ENCODE data around the gene CELSR1. TPM values are rescaled to one million over a fixed set of nuclear protein-coding genes. Genes with fewer than 3 reads are reported as not detected.

The CELSR1 gene
- total RNA-seq, 1 experiment from 2014 or later: 19.6 TPM

- CTCF ChIA-PET: interaction anchor here (4.1 kb wide), 1 partner anchor 170 kb away, joined by 146 read pairs; the partner anchor contains the start of gene CELSR1
- ATAC-seq (no peak), DNase-seq (ENCODE audit: low read depth, low spot score) (no peak)
- Histone ChIP-seq H3K36me3 (ENCODE audit: control insufficient read depth in 1 of 2, insufficient read depth in 2 of 2, low read length in 2 of 2) (peaks cover 0 to 2% of the 10 kb centered on the region in 2 experiments; a peak in 1 of 4 replicates), H3K4me2 (ENCODE audit: low read length) (no peak overlapping the region), H3K4me3 (replicated peaks in 1 of 2; ENCODE audit: low read depth in 1 of 2, low read length in 2 of 2) (no peak overlapping the region), H4K20me1 (ENCODE audit: insufficient read depth) (no peaks in the 10 kb centered on the region), H3K9me3 (ENCODE audit: control insufficient read depth in 1 of 2, insufficient read depth in 1 of 2, low read depth in 1 of 2, low read length in 2 of 2) (peaks cover under 1 to 2% of the 10 kb centered on the region in 2 experiments; a peak in 2 of 4 replicates), H2AFZ (ENCODE audit: low read depth, low read length, poor library complexity, severe bottlenecking) (no peak overlapping the region), H3K9me2 (ENCODE audit: insufficient read depth) (no peaks in the 10 kb centered on the region), H3K27me3 (ENCODE audit: insufficient read depth, low read length) (no peaks in the 10 kb centered on the region), H3K9ac (ENCODE audit: low read length) (no peak overlapping the region), H3K79me2 (ENCODE audit: insufficient read depth, low read length) (no peaks in the 10 kb centered on the region), H3K27ac (ENCODE audit: low read depth, low read length) (no peak overlapping the region), H3K4me1 (ENCODE audit: control insufficient read depth in 1 of 2, insufficient read depth in 2 of 2, low read length in 2 of 2) (peaks cover 4 to 18% of the 10 kb centered on the region in 2 experiments; a peak in 3 of 4 replicates)
- TF ChIP-seq ZFX (IDR thresholded peaks at IDR 0.05): no peak
- no peak for TF ChIP-seq MAX (IDR thresholded peaks at IDR 0.05)
- no peak for TF ChIP-seq ZNF274 (IDR thresholded peaks at IDR 0.05; ENCODE audit: low read depth, low read length)
- no peak for TF ChIP-seq ATF3 (IDR thresholded peaks at IDR 0.05)
- TF ChIP-seq CTCF (IDR thresholded peaks at IDR 0.05 in 2 of 3, conservative IDR thresholded peaks at IDR 0.05 in 1 of 3; ENCODE audit: borderline replicate concordance in 1 of 3, insufficient read depth in 1 of 3, low read depth in 2 of 3, low read length in 2 of 3): no peak
- TF ChIP-seq SRF (IDR thresholded peaks at IDR 0.05; ENCODE audit: low read depth): no peak
- TF ChIP-seq YY1 (IDR thresholded peaks at IDR 0.05; ENCODE audit: extremely low read depth, insufficient replicate concordance, low read depth, low read length): no peak
- TF ChIP-seq EZH2phosphoT487 (IDR thresholded peaks at IDR 0.05; ENCODE audit: borderline replicate concordance): no peak
- TF ChIP-seq EGR1 (IDR thresholded peaks at IDR 0.05; ENCODE audit: low read depth): no peak
- no peak for TF ChIP-seq RAD21 (IDR thresholded peaks at IDR 0.05; ENCODE audit: low read depth)
- no peak for TF ChIP-seq SIN3A (IDR thresholded peaks at IDR 0.05; ENCODE audit: low read depth)
- TF ChIP-seq SP1 (IDR thresholded peaks at IDR 0.05; ENCODE audit: low read depth): no peak
- TF ChIP-seq POLR2AphosphoS5 (IDR thresholded peaks at IDR 0.05; ENCODE audit: low read depth, low read length): no peak
- TF ChIP-seq REST (IDR thresholded peaks at IDR 0.05; ENCODE audit: low read depth): no peak
- RAD21 ChIA-PET (ENCODE audit: low non-redundant PET in 1 of 2, low total read pairs in 2 of 2, uncharacterized antibody in 2 of 2, unreplicated experiment in 2 of 2): no interaction called here
- POLR2A ChIA-PET: no interaction called here
- BruUV-seq (replicated peaks): no TSS peak
- intact Hi-C loops (cut with micrococcal nuclease): no loop called here
Measured at GRCh38 chr22:46370584-46371291, 166.7 kb downstream of the CELSR1 start.
